ENCODE results near the gene SLC6A14.
A peak's percentile ranks its signal among the peaks of the same experiment; 100 is the strongest.

The SLC6A14 gene

DNA sequence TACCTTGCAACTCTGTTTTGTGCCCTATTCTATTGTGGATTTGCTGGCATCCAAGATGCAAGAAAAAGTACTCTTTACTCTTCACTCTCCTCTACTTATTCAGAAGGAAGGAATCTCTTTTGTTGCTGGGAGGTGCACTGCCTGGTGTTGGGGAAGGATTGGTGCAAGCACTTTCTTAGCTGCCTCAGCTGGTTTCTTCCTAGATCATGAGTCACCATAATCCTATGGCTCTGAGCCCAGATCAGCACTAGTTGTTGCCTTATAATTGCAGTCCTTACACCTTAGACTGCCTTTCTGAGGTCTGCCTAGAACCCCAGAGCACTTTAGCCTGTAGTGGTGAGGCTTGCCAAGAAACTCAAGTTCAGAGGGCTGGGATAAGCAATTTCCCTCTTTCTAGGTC lies 63.4 kb downstream of the SLC6A14 start:
- DNase-seq (ENCODE audit: low read depth), result peak; percentile 39
- H3K4me3 ChIP-seq (replicated peaks; ENCODE audit: low read depth, low read length), result no peak overlapping the region
- TF ChIP-seq, protein P1, sequence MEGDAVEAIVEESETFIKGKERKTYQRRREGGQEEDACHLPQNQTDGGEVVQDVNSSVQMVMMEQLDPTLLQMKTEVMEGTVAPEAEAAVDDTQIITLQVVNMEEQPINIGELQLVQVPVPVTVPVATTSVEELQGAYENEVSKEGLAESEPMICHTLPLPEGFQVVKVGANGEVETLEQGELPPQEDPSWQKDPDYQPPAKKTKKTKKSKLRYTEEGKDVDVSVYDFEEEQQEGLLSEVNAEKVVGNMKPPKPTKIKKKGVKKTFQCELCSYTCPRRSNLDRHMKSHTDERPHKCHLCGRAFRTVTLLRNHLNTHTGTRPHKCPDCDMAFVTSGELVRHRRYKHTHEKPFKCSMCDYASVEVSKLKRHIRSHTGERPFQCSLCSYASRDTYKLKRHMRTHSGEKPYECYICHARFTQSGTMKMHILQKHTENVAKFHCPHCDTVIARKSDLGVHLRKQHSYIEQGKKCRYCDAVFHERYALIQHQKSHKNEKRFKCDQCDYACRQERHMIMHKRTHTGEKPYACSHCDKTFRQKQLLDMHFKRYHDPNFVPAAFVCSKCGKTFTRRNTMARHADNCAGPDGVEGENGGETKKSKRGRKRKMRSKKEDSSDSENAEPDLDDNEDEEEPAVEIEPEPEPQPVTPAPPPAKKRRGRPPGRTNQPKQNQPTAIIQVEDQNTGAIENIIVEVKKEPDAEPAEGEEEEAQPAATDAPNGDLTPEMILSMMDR (IDR thresholded peaks at IDR 0.05; ENCODE audit: low read length, missing control alignments), result no peak

All from fibroblast of pulmonary artery (primary cell).